Loucy (cell line): ENCODE measurements around the gene CENPN.

Source experiments
- EZH2phosphoT487 ChIP-seq: fragments of 200-600 bp; IDR thresholded peaks from 2 replicates; pipeline ENCODE4 v1.6.1; 2018; ENCODE audit warnings: antibody characterized with exemption, mild to moderate bottlenecking, moderate library complexity, borderline replicate concordance
- TF ChIP-seq, protein P1 (sequence below): fragments of 200-600 bp; sonication (generic); conservative IDR thresholded peaks from 2 replicates; pipeline ENCODE4 v1.5.1; 2014; ENCODE audit warnings: mild to moderate bottlenecking, antibody characterized with exemption, low read length

- TF ChIP-seq, protein P1, sequence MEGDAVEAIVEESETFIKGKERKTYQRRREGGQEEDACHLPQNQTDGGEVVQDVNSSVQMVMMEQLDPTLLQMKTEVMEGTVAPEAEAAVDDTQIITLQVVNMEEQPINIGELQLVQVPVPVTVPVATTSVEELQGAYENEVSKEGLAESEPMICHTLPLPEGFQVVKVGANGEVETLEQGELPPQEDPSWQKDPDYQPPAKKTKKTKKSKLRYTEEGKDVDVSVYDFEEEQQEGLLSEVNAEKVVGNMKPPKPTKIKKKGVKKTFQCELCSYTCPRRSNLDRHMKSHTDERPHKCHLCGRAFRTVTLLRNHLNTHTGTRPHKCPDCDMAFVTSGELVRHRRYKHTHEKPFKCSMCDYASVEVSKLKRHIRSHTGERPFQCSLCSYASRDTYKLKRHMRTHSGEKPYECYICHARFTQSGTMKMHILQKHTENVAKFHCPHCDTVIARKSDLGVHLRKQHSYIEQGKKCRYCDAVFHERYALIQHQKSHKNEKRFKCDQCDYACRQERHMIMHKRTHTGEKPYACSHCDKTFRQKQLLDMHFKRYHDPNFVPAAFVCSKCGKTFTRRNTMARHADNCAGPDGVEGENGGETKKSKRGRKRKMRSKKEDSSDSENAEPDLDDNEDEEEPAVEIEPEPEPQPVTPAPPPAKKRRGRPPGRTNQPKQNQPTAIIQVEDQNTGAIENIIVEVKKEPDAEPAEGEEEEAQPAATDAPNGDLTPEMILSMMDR = no peak
- TF ChIP-seq EZH2phosphoT487 = no peak
These were observed 42.7 kb upstream of the CENPN start for GRCh38 chr16:80964351-80964750.
